HG03354 (cell line): ENCODE results near the gene OCRL.

Experiments
- ATAC-seq: cut with Tn5 transposase; IDR thresholded peaks from one replicate; pipeline ENCODE4 v1.9.1; 2021; ENCODE audit warnings: mild to moderate bottlenecking; ENCODE audit not compliant: unreplicated experiment, poor library complexity, severe bottlenecking

The OCRL gene

DNA sequence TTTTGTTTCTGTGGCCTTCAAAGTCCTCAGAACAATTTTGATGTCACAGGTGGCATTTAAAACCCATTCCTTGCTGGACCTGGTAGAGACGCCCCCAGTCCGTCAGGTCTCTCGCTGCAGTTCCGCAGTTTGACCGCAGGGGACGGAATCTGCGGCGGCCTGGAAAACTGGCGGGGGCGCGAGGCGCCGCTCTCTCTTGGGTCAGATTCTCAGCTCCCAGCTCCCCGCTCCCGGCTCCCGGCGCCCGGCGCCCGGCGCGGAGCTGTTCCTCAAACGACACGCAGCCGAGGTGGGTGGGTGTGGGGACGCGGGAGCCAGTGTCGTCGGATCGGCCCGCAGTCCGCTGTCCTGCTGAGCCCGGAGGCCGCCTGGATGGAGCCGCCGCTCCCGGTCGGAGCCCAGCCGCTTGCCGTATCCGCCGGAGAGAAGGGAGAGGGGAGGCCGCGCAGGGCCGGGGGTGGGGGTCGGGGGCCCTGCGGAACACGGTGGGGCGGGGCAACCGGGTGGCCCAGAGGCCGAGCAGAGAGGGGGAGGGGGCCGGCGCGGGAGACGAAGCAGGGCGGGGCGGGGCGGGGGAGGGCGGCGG is at the start of gene OCRL:
Gene OCRL, plus strand, starts transcription at position 192 of the 586 bp plus-strand sequence. Its CDS starts 181 bp downstream, at position 373.
- peak; percentile 97 for ATAC-seq

DNA sequence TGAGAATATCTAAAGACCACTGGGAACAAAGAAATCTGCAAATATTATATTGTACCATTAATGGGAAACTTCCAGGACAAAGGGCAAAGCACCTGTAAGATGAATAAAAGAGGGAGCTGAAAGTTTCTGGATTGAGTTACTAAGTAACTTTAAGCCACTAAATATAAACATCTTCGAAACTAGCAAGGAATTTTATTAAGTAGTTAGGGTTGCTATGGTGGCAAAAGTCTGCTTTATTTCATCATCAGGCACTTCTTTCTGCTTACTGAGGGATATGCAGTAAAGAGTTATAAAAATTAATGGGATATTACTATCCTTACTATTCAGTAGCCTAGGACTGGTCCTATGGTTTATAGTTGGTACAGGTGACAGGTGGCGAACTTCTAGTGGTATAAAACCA is 49.7 kb upstream of the OCRL start:
- ATAC-seq: no peak

DNA sequence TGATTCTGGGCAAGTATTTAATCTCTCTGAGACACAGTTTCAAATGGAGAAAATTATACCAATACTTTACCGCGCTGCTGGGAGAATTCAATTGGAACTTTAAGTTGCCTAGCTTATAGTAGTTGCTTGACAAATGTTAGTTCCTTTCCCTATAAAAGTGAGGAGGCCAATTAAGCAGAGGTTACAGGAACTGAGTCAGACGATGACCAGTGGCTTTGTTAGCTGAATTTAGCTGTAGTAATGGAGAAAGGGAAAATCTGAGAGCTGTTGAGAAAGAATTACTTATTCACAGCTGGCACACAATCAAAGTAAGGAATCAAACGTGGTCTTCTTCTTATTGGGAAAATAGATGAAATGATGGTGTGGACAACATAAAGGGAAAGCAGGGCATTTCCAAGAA is 46.4 kb upstream of the OCRL start:
- no peak for ATAC-seq

DNA sequence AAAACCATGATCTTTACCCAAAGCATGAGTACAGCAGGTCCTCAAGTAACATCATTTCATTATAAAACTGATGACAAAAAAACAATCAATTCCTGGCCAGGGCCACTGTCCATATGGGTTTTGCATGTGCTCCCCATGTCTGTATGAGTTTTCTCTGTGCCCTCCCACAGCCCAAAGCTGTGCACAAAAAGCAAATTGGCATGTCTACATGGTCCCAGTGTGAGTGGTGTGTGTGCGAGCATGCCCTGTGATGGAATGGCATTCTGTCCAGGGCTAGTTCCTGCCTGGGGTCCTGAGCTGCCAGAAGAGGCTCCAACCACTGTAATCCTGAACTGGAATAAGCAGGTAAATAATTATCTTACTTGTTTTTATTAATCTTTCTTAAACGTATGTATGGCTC is 45.2 kb upstream of the OCRL start:
- no peak for ATAC-seq

DNA sequence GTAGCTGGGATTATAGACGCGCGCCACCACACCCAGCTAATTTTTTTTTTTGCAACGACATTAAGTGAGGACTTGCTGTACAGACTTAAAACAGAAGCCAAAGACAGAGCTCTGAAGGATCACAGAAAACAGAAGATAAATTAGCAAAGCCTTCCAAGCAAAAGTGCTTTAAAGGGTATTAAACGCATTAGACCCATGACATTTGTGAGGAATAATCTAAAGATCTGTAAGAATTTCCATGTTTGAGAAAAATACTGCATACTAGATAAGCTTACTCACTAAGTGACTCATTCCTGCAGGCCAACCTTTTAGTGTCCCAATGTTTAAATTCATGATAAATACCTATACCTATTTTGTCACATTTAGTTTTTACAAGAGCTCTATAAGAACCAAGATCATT is 44.2 kb upstream of the OCRL start:
- ATAC-seq: no peak

DNA sequence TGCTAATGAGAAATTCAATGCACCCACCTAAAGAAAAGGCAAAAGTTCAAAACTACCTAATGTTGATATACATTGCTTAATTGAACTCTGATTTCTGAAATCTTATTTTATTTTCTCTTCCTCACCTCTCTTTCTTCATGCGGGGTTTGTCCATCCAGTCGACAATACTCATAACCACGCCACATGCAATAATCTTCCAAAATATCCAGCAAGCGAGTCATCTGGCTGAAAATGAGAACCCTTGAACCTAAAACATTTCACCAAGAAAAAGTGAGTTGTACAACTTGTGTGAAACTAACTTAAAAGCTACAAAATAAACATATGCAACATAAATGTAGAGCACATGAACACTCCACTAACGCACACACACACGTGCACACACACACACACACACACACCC is 43.4 kb upstream of the OCRL start:
- no peak for ATAC-seq

DNA sequence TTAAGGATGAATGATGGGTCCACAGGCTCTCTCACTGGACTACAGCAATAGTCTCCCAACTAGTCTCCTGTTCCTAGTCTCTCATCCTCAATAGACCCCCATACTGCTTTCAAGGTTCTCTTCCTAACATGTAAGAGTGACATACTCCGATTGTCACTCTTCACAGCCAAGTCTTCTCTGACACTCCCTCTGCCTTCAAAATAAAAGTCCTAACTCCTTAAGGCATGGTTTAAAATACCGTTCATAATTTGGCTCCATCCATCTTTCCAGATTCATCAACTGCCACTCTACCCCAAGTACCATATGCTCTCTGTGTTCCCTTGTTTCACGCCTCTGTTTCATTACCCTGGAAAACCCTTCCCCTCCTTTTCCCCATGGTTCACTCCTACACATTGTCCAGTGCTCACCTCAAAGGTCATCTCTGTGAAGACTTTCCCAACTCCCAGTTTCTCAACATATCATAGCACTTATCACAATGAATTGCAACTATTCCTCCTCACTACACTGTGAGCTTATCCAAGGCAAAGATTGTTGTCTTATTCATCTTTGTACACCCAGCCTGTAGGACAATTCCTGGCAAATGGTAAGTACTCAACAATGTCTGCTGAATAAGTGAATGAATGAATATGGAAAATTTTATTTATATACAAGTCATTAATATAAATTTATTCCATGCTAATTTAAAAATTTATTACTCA is 42.8 kb upstream of the OCRL start:
- ATAC-seq: no peak

DNA sequence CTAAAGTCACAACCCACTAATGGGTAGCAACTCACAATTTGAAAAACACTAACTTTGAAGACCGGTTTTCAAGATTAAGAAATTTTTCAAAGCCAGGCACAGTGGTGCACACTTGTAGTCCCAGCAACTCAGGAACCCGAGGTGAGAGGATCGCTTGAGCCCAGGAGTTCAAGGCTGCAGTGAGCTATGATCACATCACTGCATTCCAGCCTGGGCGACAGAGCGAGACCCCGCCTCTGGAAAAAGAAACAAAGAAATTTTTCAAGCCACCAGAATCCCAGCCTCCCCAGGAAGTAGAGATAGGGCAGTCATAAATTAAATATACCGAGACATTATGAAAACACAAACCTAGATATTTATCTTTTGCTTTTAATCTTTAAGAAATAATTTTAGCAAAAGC is 29.7 kb upstream of the OCRL start:
- no peak for ATAC-seq

DNA sequence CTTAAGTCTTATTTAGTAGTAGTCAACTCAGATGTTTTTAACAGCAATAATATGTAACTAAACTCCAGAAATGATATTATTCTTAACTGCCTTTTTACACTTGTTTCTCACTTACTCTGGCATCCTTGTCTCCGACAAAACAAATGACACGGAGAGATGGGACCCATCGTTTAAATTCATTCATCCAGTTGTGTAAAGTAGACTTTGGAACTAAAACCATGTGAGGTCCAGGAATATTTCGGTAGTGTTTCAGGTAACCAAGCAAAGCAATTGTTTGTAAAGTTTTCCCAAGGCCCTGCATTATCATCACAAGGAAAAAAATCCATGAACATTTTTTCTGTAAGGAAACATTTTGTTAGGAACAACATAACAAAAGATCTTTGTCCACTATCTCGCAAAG is 28.4 kb upstream of the OCRL start:
- no peak for ATAC-seq

DNA sequence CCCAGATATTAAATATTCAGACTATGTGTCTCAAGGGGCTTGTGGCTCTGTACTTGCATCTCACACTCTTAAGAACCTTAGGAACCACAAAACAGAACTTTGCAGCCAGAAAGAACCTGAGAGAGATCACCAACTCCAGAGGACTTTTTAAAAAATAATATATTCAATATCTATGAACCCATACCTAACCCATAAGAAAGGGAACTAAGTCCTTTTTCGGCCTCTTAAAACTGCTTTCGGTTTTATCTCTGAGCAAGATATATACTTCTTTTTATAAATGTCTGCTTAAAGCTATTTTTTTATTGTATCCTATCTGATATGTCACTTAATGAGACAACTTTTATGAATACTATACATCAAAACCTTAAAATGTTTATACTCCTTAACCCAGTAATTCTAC is 27.6 kb upstream of the OCRL start:
- no peak for ATAC-seq

DNA sequence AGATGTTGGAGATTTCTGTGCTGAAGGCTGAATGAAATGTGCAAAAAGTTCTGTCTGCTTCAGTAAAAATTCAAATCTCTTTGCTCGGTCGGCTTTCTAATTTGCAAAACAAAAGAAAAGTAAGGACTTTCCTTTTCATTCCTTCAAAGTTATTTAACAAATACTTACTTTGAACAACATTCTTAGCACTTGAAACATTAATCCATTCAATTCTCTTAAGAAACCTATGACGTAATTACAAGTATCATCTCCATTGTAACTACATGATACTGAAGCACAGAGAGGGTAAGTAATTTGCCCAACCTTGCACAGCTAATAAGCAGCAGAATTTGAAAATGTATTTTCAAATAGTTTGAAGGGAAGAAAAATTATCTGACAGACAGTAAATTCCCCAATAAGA is 23.7 kb upstream of the OCRL start:
- ATAC-seq: no peak

DNA sequence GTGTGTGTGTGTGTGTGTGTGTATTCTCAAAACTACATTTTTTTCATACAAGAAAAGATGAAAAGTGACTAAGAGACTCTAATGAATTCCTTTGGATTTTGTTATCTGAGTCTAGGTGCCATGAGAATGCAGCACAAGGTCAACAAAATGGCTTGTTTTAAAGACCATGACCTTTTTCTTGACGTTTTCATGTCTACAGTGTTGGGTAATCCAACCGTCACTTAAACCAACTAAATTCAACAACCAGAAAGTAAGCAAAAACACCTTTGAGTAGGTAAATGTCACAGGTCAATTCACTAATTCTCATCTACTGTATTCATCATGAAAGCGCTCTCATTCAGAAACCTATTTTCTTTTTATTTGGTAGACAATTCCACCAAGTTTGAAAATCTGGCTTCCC is 19.9 kb upstream of the OCRL start:
- ATAC-seq: no peak

DNA sequence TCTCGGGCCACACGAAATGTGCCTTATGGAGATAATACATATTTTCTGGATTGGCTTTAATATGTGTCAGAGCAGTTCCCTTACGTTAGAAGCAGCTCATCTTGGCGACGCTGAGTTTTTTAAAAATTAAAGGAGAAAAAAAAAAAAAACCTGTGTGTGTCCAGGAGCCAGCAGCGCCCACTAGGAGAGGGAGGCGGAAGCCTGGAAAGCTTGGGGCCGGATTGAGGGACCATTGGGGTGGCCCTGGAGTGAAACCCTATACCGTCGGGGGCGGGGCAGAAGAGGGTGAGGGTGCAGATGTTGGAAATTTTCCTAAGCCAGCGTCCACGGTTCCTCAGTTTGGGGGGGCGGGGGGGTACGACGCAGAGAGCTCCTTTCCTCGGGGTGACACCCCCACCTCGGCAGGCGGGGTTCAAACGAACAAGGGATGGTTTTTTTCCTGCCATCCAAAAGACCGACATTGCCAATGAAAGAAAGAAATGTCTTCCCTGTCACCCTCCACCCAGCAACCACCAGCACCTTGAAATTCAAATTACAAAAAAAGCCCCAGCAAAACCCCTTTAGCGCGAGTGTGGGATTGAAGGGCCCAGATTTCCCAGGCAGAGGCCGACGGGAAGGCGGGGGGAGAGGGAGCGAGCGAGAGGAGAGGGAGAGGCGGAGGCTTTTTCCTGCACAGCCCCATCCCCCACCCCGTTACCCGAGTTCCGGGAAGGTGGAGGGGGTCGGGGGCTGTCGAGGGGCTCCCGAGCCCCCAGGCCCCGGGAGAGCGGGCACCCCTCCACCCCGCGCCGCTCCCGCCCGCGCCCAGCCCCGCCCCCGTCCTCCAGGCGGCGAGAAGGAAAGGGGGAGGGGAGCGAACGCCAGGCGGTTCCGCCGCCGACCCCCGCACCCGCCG is 17.6 kb upstream of the OCRL start:
- ATAC-seq: no peak

DNA sequence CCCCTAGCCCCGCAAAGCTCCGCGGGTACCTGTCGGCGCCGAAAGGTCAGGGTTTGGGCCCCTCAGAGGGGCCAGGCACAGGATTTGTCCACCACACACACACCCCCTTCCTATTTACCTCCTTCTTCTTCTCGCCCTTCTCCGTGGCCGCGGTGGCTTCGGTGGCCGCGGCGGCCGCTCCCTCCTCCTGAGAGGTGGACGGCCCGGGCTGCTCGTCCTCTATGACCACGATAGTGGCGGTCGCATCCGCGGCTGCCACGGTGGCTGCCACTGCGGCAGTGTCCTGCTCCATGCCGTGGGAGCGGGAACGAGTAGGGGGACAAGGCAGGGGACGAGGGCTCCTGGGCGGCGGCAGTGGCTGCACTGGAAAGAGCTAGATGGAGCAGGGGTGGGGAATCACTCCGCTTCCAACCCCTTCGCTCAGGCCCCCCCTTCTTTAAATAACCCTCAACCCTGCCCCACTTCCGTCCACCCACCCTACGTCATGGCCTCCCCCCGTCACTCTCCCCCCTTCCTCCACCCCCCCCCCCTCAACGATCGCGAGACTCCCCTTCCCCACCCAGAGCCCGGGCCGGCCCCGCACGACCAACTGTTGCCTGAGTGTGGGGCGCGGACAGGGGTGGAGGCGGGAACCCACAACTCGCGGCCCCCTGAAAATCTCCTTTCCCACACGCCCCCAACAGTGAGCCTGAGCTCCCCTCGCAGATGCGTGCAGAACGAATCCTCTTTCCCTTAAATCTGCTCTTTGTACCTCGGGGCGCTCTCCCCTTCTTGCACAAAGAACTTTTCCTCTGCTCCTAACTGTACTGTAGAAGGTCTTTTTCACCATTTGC is 16.8 kb upstream of the OCRL start, which contains the start of gene SMARCA1:
Gene SMARCA1, minus strand, starts transcription at position 412 of the 833 bp plus-strand sequence. Its CDS starts 120 bp downstream, at position 292.
- ATAC-seq: no peak

DNA sequence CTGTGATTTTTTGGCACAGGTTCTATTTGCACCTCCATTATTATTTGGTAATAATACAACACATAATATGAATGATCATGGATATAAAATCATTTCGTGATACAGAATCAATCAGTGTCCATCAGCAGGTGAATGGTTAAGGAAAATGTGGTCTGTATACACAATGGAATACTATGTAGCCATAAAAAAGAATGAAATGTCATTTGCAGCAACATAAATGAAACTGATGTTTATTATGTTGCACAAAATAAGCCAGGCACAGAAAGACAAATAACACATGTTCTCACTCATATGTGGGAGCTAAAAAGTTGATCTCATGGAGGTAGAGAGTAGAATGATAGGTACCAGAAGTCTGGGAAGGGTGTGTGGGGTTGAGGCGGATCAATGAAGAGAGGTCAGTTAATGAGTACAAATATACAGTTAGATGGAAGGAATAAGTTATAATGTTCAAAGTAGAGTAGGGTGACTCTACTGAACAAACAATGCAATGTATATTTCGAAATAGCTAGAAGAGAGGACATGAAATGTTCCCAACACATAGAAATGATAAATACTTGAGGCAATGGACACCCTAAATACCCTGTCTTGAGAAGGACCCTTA is 15.7 kb upstream of the OCRL start:
- ATAC-seq: no peak

DNA sequence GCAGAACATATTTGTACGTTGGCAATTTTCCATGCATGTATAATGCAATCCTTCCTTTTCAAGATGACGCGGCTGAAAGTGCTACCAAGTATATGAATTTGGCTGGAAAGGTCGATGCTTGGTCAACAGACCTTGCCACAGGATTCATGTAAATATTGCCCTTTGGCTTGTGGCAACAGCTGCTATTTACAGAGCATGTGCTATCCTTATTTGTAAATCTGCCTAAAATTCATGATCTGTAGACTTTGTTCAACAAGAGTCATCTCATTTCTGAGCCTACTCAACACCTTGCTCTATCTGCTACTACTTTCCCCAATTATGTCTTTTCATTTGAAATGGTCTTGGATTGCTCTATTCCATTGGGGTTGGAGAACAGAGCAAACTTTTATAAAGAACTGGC is 14.9 kb upstream of the OCRL start:
- no peak for ATAC-seq

DNA sequence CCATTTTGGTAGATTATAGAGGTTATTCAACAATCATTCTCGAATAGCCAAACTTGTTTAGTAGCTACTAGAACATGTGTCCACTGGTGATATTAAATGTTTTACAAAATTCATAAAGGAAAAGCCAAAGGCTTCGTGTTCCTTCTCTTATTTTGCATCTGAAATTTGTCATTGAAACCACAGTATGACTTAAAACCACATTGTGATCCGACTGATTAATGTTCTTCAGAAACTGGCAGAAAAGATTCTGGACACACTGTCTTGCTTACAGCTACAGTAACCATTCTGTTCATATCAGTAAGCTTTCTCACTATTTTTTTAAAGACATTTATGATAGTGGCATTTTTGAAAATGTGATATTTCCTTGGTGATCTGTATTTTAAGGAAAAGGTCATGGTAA is 14.2 kb upstream of the OCRL start:
- no peak for ATAC-seq

DNA sequence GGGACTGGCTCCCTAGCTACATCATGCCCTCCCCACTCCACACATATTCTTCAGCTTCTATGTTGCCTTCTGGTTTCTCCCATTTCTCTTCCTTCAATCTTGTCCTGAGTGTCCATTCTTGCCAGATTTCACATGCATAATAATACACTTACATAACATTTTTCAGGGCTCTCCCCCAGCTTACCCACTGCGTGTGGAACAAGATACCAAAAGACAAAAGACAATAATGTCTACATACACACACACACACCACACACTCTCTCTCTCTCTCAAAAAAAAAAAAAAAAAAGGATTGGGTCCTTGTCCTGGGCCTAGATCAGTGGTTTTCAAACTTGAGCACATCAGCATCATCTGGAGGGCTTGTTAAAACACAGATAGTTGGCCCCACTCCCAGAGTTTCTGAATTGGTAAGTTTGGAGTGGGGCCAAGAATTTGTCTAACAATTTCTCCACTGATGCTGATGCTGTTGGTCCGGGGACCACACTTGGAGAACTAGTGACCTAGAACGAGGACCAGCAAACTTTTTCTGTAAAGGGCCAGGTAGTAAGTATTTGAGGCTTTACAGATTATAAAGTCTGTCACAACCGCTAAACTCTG is 10.3 kb upstream of the OCRL start:
- no peak for ATAC-seq

DNA sequence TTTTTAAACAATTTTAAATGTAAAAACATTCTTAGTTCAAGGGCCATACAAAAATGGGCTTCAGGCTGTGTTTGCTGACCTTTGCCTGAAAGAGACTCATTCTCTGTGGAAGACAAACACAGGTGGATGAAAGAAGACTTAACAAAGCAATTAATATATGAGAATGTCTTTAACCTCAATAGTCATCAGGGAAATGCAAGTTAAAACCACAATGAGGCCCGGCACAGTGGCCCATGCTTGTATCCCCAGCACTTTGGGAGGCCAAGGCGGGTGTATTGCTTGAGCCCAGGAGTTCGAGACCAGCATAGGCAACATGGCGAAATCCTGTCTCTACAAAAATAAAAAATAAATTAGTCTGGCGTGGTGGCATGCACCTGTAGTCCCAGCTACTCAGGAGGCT is 9.6 kb upstream of the OCRL start:
- no peak for ATAC-seq
